CD4-positive, alpha-beta T cell treated with Interleukin-17A for 4 hours (primary cell): ENCODE measurements around the gene SIVA1.
A peak's percentile ranks its signal among the peaks of the same experiment; 100 is the strongest.

Experiments used
- DNase-seq: peaks from one replicate; pipeline ENCODE4 v3.0.0-alpha.2; 2020; ENCODE audit warnings: mixed read lengths

Gene SIVA1, protein sequence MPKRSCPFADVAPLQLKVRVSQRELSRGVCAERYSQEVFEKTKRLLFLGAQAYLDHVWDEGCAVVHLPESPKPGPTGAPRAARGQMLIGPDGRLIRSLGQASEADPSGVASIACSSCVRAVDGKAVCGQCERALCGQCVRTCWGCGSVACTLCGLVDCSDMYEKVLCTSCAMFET

DNA sequence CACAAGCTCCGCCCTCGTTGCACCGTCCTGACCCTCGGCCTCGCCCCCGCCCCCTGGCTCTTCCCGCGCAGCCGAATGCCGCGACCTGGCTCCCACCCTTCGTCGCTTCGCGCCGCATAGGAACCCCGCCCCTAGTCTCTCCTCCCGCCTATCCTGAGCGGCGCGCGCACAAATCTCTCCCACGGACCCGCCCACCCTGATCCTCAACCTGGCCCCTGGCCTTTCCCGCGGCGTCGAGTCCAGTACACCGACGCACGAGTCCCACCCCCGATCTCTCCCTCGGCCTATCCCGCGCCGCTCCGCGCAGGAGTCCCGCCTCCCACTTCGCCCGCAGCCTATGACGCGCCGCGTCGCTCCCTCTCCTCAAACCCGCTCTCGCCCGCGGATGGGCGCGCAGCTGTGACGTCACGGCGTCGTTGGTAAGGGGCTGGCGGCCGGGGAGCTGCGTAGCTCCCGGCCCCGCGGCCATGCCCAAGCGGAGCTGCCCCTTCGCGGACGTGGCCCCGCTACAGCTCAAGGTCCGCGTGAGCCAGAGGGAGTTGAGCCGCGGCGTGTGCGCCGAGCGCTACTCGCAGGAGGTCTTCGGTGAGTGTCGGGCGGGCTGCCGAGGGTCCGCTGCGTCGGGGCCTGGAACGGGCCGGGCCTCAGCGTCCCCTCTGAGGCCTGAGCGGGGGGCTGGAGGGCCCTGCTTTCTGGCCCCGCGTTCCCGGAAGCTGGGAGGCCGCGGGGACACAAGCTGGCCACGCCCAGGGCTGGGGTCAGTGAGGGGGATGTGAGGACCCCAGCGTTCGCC lies at the start of gene SIVA1:
TSS of gene SIVA1 (plus strand) at position 413 of the 793 bp plus-strand sequence. CDS start at position 468, 55 bp downstream.
- DNase-seq: peak; percentile 100

DNA sequence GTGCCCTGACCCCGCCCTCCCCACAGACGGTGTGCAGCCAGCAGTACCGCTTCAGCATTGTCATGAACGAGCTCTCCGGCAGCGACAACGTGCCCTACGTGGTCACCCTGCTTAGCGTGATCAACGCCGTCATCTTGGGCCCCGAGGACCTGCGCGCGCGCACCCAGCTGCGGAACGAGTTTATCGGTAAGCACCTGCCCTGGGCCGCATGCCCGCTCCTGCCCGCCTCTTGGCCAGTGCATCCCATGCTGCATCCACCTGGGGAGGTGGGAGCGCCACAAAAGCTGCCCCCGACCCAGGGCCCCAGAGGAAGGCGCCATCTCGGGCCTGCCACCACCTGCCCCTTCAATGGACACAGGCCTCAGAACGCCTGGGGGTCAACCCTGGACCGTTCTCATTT lies 49.7 kb upstream of the SIVA1 start:
- DNase-seq: no peak

DNA sequence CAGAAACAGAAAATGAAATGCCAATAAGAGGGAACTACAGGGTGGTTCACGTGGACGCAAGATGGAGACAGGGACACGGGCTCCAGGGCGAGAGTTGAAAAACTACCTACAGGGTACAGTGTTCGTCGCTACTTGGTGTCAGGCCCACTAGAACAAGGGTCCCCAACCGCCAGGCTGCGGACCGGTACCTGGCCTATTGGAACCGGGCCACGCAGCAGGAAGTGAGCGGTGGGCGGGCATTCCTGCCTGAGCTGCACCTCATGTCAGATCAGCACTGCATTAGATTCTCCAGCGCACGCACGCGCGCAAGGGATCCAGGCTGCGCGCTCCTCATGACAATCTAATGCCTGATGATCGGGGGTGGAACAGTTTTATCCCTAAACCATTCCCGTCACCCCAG lies 48.7 kb upstream of the SIVA1 start:
- no peak for DNase-seq

DNA sequence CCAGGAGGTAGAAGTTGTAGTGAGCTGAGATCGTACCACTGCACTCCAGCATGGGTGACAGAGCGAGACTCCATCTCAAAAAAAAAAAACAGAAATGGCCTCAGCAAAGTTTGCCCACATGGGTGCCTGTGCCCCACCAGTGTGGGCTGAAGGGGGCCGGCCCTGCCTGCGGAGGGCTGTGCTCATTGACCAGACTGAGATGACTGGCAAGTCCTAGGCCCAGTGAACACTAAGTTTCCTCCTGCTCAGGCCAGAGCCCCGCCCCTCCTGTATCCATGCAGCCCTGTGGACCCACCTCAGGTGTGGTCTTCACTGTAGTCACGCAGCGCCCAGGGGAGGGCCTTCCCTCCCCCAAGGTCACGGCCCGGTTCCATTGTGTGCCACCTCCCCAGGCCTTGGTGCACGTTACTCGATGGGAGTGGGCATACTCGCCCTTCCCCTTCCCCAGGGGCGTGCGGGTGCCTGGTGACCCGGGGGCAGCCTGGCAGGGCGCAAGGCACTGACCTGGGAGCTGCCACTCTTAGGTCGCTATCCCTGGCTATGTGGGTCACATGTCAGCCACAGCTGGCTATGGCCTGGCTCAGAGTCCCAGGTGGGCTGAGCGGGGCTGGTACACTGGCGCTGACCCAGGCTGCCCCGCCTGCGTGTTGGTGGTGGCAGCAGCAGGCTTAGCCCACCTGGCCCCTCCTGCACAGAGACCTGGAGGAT lies 47.5 kb upstream of the SIVA1 start:
- DNase-seq: no peak

DNA sequence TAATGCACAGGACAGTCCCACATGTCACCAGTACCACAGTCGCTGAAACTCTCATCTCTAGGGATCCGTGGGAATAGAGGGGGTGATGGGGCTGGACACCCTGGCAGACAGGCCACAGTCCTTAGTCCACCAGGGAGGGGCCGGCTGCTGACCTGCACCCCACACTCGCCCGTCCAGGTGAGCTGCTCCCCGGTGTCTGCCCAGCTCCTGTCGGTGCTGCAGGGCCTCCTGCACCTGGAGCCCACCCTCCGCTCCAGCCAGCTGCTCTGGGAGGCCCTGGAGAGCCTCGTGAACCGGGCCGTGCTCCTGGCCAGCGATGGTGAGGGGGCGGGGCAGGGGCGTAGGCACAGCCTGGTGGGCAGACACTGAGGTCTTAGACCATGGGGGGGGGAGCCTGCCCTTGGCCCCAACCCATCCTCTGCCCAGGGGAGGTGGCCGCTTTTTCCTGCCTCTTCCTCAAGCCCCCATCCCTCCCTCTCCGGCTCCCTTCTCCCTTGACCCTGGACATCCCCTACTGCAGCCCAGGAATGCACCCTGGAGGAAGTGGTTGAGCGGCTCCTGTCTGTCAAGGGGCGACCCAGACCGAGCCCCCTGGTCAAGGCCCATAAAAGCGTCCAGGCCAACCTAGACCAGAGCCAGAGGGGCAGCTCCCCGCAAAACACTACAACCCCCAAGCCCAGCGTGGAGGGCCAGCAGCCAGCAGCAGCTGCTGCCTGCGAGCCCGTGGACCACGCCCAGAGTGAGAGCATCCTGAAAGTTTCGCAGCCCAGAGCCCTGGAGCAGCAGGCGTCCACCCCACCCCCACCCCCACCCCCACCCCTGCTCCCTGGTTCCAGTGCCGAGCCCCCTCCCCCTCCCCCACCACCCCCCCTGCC lies 46.0 kb upstream of the SIVA1 start:
- no peak for DNase-seq

DNA sequence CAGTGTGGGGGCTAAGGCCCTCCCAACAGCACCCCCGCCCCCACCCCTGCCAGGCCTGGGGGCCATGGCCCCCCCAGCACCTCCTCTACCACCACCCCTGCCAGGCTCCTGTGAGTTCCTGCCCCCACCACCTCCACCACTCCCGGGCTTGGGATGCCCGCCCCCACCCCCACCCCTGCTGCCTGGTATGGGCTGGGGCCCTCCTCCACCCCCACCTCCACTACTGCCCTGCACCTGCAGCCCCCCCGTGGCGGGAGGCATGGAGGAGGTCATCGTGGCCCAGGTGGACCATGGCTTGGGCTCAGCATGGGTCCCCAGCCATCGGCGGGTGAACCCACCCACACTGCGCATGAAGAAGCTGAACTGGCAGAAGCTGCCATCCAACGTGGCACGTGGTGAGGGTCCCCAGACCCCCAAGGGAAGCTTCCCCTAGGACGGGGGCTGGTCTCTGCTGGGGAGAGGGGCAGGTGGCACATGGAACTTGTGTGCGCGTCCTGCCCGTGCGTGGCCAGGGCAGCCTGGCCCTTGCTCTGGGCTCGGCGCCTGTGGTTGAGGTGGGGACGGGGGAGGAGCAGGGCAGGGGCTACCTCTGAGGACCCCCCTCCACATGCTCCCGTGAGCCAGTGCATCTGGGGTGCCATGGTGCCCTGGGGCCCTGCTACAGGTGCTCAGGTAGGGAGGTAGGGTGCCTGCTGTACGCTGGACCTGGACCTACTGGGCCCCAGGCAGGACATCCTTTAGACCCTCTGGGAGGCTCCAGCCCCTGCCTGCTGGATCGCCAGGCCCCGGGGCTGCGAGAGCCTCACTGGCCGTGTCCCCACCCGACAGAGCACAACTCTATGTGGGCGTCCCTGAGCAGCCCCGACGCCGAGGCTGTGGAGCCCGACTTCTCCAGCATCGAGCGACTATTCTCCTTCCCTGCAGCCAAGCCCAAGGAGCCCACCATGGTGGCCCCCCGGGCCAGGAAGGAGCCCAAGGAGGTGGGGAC lies 45.0 kb upstream of the SIVA1 start:
- DNase-seq: no peak

DNA sequence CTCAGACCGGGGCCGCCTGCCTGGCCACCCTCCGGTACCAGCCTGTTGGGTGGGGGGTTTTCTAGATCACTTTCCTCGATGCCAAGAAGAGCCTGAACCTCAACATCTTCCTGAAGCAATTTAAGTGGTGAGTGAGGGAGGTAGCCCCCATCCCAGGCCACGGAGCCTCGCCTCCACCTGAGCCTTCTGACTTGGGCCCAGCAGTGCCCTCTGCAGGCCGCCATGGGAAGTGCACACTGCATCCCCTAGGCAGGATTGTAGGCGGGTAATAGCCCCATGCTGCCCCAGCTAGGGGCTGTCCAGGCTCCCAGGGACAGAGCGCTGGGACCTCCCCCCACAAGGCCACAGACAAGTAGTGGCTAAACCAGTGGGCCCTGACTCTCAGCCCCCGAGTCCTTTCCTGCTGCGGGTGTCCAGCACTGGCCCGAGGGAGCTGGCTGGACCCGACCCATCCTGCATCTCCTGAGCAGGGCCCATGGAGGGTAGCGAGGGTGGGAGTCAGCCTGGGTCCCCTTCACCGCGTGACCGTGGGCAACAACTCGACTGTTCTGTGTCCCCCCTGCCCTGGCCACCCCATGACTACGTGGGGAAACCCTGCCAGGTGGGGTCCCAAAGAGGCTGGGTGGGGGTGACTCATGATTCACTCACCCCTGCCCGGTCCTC lies 44.2 kb upstream of the SIVA1 start:
- DNase-seq: peak; percentile 83

DNA sequence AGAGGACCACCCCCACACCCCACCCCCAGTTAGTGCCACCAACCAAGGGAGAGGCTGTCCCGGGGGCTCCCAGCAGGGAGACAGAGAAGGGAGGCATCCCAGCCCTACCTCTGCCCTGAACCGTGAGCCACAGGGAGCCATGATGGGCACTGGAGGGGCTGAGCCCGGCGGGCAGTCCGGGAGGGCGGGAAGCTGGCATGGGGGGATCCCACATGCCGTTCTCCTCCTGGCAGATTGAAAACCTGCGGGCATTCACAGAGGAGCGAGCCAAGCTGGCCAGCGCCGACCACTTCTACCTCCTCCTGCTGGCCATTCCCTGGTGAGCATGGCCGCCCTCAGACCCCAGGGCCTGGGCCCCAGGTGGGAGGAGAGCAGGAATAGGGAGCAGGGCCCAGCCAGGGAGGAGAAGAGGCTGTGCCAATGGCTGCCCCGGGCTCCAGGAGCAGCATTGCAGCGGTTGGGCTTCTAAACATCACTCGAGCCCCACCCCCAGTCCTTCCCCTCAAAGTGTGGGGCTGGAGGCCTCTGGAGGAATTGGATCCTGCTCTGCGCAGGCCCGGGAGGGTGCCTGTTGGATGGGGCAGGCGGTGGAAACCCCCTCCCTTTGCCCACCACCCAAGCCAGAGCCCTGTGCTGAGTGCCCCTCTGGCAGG lies 43.4 kb upstream of the SIVA1 start:
- no peak for DNase-seq

DNA sequence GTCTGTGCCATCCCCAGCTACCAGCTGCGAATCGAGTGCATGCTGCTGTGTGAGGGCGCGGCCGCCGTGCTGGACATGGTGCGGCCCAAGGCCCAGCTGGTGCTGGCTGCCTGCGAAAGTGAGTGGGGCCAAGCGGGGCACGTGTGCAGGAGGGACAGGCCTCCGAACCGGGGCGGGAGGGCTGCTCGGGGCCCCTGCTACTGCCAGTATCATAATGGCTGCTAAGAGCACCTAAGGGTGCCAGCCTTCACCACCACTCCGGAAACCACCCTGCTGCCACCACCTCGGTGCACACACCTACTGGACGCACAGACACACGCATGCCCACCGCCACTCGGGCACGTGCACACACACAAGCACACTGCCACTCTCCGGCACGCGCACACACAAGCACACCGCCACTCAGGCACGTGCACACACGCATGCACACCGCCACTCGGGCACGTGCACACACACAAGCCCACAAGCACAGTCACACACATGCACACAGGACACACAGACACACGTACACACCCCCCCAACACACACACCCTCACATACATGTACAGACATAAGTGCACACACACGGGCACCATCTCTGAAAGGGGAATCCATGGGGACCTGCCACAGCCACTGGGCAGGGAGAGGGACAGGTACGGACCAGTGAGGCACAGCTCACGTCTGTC lies 42.7 kb upstream of the SIVA1 start:
- no peak for DNase-seq

DNA sequence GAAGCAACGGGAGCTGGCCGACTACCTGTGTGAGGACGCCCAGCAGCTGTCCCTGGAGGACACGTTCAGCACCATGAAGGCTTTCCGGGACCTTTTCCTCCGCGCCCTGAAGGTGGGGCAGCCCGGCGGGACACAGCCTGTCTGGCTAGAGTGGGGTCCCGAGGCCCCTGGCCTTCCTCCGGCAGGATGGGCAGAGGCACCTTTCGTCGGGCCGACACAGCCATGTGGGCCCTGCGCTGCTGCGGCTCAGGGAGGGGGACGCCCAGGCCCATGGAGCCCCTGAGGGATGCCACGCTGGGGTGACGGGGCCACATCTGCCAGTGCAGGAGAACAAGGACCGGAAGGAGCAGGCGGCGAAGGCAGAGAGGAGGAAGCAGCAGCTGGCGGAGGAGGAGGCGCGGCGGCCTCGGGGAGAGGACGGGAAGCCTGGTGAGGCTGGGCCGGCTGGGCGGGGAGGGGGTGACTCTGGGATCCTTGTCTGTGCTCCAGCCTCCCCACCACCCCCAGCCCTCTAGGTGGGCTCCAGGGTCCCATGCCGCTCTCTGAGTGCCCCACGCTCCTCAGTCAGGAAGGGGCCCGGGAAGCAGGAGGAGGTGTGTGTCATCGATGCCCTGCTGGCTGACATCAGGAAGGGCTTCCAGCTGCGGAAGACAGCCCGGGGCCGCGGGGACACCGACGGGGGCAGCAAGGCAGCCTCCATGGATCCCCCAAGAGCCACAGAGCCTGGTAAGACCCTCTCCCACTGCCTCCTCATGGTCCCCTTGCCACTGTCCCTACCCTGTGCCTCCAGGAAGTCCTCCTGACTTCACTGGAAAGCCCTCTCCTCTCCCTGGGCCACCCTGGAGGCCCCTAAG lies 39.8 kb upstream of the SIVA1 start:
- DNase-seq: no peak

DNA sequence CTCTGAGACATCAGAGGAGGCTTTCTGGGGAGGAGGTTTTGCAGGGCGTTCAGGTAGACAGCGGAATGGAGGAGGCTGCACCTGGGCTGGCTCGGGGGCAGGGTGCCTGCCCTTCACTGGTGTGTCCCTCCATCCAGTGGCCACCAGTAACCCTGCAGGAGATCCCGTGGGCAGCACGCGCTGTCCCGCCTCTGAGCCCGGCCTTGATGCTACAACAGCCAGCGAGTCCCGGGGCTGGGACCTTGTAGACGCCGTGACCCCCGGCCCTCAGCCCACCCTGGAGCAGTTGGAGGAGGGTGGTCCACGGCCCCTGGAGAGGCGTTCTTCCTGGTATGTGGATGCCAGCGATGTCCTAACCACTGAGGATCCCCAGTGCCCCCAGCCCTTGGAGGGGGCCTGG lies 38.9 kb upstream of the SIVA1 start:
- no peak for DNase-seq

DNA sequence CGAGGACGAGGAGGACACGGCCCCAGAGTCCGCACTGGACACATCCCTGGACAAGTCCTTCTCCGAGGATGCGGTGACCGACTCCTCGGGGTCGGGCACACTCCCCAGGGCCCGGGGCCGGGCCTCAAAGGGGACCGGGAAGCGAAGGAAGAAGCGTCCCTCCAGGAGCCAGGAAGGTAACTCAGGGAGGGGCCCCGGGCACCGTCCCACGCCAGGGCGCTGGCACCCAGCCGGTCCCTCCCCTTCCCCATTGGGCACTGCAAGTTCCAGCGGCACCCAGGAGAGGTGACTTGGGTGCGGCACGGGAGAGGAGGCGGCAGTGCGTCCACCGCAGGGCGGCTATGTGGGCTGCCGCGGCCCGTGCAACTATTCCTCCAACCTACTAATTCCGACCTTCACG lies 38.3 kb upstream of the SIVA1 start:
- DNase-seq: no peak

DNA sequence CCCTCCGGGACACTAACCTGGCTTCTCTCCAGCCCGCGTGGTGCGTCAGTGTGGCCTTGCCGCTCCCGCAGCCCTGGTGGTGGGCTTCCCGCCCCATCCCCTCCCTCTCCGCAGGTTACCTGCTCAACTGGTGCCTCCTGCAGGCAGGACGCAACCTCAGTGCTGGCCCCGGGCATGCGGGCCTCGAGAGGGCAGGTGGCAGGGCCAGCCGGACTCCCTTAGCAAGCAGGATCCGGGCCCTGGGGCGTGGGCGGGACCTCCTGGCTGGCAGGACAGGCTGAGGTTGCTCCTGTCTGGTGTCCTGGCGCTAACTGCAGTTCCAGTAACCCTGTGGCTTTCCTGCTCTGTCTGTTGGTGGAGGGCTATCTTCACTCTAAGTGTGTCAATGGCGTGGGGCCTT lies 37.5 kb upstream of the SIVA1 start:
- no peak for DNase-seq

DNA sequence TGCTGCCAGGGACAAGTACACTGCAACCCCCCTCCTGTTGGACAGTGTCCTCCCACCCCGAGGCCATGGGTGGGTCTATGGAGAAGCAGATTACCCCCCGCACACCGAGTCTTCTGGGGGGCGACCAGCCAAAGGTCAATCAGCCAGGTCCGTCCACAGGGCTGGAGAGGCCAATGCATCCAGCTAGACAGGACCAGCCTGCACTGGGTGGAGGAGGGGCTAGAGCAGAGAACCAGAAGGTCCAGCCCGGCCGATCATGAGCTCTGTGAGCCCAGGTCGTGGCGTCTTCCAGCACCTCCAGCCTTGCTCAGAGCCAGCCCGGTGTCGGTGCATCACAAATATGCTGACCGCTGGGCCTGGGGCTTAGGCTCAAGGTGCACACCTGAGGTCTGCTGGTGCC lies 37.1 kb upstream of the SIVA1 start:
- DNase-seq: no peak

DNA sequence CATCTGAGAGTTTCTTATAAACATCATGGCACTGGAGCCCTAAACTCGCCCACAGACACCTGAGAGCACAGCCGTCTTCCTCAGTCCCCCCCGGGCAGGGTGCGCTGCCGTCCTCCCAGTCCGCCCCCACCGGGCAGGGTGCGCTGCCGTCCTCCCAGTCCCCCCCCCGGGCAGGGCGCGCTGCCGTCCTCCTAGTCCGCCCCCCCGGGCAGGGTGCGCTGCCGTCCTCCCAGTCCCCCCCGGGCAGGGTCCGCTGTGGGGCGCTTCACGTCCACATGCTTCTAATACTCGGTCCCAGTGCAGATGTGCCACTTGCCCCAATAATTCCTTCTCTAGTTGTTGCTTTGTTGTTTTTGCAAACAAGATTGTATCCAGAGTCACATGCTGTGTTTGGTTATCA lies 35.8 kb upstream of the SIVA1 start:
- no peak for DNase-seq

DNA sequence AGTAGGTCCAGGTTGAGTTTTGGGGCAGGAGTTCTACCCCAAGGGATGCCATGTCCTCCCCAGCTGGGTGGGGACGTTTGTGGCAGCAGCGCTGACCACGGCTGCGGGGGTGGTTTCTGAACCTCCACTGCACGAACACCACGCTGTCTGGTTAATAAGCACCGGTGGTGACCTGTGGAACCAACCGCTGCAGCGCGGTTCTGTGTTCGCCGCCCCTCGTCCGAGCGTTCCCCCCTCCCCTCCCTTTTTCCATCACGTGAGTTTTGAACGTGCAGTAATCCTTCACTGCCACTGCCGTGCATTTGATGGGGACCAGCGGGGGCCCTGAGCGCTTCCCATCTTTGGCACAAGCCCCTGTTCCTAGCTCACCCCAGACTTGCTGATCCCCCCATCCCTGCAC lies 35.3 kb upstream of the SIVA1 start:
- DNase-seq: no peak

DNA sequence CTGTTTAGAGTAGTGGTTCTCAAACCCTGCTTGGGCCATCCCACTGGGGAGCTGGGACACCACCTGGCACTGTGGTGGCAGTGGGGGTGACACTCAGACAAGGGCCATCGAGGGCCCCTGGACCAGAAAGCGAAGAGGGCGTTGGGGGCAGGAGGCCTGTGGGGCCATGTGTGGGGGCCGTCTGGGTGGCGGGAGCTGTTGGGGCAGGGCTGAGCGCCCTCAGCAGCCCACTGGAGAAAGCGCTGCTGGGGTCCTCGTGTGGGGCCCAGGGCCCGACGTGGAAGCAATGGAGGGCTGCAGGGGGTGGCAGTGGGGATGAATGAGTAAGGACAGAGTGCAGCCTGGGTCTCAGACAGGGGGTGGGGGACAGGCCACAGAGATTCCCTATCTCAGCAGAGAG lies 34.8 kb upstream of the SIVA1 start:
- no peak for DNase-seq

DNA sequence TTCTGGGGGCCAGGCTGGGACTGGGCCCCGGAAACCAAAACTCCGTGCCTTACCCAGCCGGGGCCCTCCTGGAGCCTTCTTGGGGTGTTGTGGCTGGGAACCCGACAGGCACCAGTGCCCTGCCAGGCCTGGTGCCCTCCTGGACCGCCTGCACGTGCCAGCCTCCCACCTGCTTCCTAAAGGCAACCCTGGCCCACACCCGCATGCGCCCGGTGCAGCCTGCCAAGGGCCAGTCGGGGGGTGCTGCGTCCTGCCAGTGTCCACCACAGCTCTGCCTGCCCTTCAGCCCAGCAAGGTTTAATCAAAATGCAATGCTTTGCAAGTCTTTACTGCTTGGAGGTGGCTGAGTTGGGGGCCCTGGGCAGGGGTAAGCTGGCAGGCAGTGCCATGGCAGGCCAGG lies 34.1 kb upstream of the SIVA1 start:
- DNase-seq: no peak

DNA sequence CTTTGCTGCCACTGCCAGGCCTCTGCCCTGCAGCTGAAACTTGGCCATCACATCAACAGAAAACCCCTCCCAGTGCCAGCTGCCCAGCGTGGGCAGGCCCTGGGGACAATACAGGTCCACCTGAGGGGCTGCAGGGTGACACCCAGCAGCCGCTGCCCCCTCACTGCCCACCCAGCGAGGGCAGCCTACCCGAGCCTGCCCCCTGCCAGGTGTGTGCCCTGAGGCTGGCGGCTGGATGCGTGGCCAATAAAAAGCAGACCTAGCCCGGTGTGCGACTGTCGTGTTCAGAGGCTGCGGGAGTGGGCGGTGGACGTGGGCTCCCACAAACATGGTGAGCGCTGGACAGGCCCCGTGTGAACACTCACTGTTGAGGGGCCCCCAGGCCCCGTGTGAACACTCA lies 33.6 kb upstream of the SIVA1 start:
- DNase-seq: no peak
